Astrocyte (in vitro differentiated cells and primary cell): ENCODE data around the gene MMP17.

Source experiments
- CTCF ChIP-seq: IDR thresholded peaks from 2 replicates; pipeline ENCODE4 v1.5.1; 2011; ENCODE audit warnings: low read depth, mild to moderate bottlenecking, inconsistent platforms, low read length, moderate library complexity; ENCODE audit not compliant: insufficient read depth
- EZH2 ChIP-seq: IDR thresholded peaks from 2 replicates; pipeline ENCODE4 v1.6.1; 2012; ENCODE audit warnings: mild to moderate bottlenecking, low read length, inconsistent platforms; ENCODE audit not compliant: insufficient read depth

DNA sequence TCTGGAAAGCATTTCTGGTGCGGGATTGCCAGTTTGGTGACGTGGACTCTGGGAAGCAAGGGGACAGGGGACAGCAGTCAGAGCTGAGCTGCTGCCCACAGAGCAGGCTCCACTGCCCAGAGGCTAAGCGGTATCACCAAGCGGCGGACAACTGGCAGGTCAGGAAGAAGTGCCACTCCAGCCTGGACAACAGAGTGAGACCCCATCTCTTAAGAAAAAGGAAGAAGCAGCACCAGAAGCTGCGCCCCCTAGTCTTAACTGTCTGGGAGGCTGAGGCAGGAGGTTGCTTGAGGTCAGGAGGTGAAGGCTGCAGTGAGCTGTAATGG, 31.8 kb upstream of the MMP17 start:
- TF ChIP-seq CTCF = no peak
- TF ChIP-seq EZH2 = no peak
